ENCODE results near the gene UXS1.
A peak's percentile ranks its signal among the peaks of the same experiment; 100 is the strongest.

The UXS1 gene

DNA sequence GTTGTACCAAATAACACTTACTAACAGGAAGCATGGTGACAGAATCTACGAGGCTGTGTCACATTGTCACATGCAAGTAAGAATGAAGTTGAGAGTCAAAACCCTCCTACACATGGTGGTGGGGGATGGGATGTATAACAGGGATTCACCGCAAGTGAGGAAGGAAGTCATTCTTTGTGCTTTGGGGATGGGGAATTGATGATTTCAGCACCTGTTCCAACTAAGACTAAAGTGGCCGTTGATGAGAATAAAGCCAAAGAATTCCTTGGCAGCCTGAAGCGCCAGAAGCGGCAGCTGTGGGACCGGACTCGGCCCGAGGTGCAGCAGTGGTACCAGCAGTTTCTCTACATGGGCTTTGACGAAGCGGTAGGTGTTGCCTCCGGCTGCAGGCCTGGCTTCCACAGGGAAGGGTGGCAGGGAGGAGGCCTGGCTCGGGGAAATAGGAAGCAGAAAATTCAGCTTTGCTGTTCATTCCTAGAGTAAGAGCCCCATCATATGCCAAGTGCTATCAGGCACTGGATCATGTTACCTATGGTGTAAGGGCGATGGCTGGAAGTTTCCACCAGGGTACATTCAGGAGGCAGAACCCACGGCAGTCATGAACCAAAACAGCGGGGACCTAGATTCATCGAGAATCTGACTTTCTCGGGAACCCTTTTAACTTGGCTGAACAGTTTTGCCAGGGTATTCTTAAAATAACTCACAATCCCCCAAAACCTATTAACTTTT lies 120.3 kb downstream of the UXS1 start:
- no peaks in the 10 kb centered on the region for H3K4me1 ChIP-seq (ENCODE audit: control extremely low read depth in 1 of 4, control insufficient read depth in 4 of 4, insufficient read depth in 4 of 4, low read length in 3 of 4)
- POLR2A ChIA-PET = no interaction called here
- H3K9me3 ChIP-seq (ENCODE audit: control extremely low read depth in 1 of 5, control insufficient read depth in 4 of 5, insufficient read depth in 2 of 5, low read depth in 1 of 5, low read length in 4 of 5) = no peaks in the 10 kb centered on the region
- peak in 2 of 3 donors; percentile 28 for DNase-seq
- H3K36me3 ChIP-seq (ENCODE audit: control insufficient read depth in 4 of 4, insufficient read depth in 4 of 4, low read length in 3 of 4) = no peaks in the 10 kb centered on the region
- no peaks in the 10 kb centered on the region for H3K27me3 ChIP-seq (replicated peaks in 2 of 5; ENCODE audit: control insufficient read depth in 4 of 5, insufficient read depth in 5 of 5, low read length in 4 of 5)
- no peak overlapping the region for H3K4me3 ChIP-seq (ENCODE audit: control insufficient read depth in 1 of 7, extremely low read depth in 1 of 7, insufficient read depth in 4 of 7, low read depth in 2 of 7, low read length in 6 of 7)
- no peak overlapping the region for H3K27ac ChIP-seq (ENCODE audit: insufficient read depth in 1 of 2, low read depth in 1 of 2, low read length in 2 of 2, poor library complexity in 1 of 2, severe bottlenecking in 2 of 2)
- CTCF ChIA-PET = no interaction called here
- 93% methylated on average over 16 of the region's 17 CpGs for WGBS (ENCODE audit: insufficient coverage)

DNA sequence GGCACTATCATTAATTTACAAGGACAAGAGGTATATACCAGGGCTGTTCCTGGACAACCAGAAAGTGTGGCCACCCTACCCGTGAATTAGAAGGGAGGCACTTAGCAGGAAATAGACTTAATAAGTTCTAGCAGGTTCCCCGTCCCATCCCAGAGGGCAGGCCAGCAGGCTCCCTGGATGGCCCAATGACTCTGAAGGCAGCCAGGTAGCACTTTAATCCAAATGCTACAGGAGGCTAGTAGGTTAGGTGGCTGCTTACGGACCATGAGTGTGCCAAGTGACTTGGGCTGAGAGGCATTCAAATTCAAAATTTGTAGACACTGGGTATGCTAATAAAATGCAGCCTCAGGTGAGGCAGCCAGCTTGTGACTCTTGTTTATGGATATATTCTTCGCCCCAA lies 123.9 kb downstream of the UXS1 start:
- Histone ChIP-seq H3K27me3 (replicated peaks in 2 of 5; ENCODE audit: control insufficient read depth in 4 of 5, insufficient read depth in 5 of 5, low read length in 4 of 5) (peaks cover 0 to 22% (median 17%) of the 10 kb centered on the region in 5 experiments), H3K36me3 (ENCODE audit: control insufficient read depth in 4 of 4, insufficient read depth in 4 of 4, low read length in 3 of 4) (no peaks in the 10 kb centered on the region), H3K4me3 (ENCODE audit: control insufficient read depth in 1 of 7, extremely low read depth in 1 of 7, insufficient read depth in 4 of 7, low read depth in 2 of 7, low read length in 6 of 7) (no peak overlapping the region), H3K27ac (ENCODE audit: insufficient read depth in 1 of 2, low read depth in 1 of 2, low read length in 2 of 2, poor library complexity in 1 of 2, severe bottlenecking in 2 of 2) (no peak overlapping the region), H3K9me3 (ENCODE audit: control extremely low read depth in 1 of 5, control insufficient read depth in 4 of 5, insufficient read depth in 2 of 5, low read depth in 1 of 5, low read length in 4 of 5) (no peaks in the 10 kb centered on the region), H3K4me1 (ENCODE audit: control extremely low read depth in 1 of 4, control insufficient read depth in 4 of 4, insufficient read depth in 4 of 4, low read length in 3 of 4) (peaks cover 0 to 11% (median 10%) of the 10 kb centered on the region in 4 experiments)
- 100% methylated on average over 3 of the region's 4 CpGs for WGBS (ENCODE audit: insufficient coverage)
- ChIA-PET CTCF (interaction anchor here (1.2 kb wide), 1 partner anchor 8 kb away, joined by 3 read pairs; no protein-coding TSS in a partner anchor), POLR2A (no interaction called here)
- DNase-seq = no peak

- Histone ChIP-seq H3K4me1 (ENCODE audit: control extremely low read depth in 1 of 4, control insufficient read depth in 4 of 4, insufficient read depth in 4 of 4, low read length in 3 of 4) (peaks cover 0 to 14% (median 12%) of the 10 kb centered on the region in 4 experiments), H3K27ac (ENCODE audit: insufficient read depth in 1 of 2, low read depth in 1 of 2, low read length in 2 of 2, poor library complexity in 1 of 2, severe bottlenecking in 2 of 2) (no peak overlapping the region), H3K27me3 (replicated peaks in 2 of 5; ENCODE audit: control insufficient read depth in 4 of 5, insufficient read depth in 5 of 5, low read length in 4 of 5) (peaks cover 0 to 28% (median 21%) of the 10 kb centered on the region in 5 experiments), H3K36me3 (ENCODE audit: control insufficient read depth in 4 of 4, insufficient read depth in 4 of 4, low read length in 3 of 4) (no peaks in the 10 kb centered on the region), H3K9me3 (ENCODE audit: control extremely low read depth in 1 of 5, control insufficient read depth in 4 of 5, insufficient read depth in 2 of 5, low read depth in 1 of 5, low read length in 4 of 5) (no peaks in the 10 kb centered on the region), H3K4me3 (ENCODE audit: control insufficient read depth in 1 of 7, extremely low read depth in 1 of 7, insufficient read depth in 4 of 7, low read depth in 2 of 7, low read length in 6 of 7) (no peak overlapping the region)
- POLR2A ChIA-PET = no interaction called here
- DNase-seq = peak in 2 of 3 donors; percentile 24 to 44
- WGBS (ENCODE audit: insufficient coverage) = 90% methylated on average over 2 of the region's 4 CpGs
- CTCF ChIA-PET = interaction anchor here (1.7 kb wide), 1 partner anchor 16 kb away, joined by 5 read pairs; no protein-coding TSS in a partner anchor
Observed at GRCh38 chr2:106068451-106068850, 125.7 kb downstream of the UXS1 start.

GRCh38 chr2:106065983-106066820 lies 127.9 kb downstream of the UXS1 start:
- H3K4me3 ChIP-seq (ENCODE audit: control insufficient read depth in 1 of 7, extremely low read depth in 1 of 7, insufficient read depth in 4 of 7, low read depth in 2 of 7, low read length in 6 of 7) = peak overlapping the region in 5 of 7 experiments; percentile 46 to 74 (median 63)
- ChIA-PET CTCF (interaction anchor here (0.8 kb wide), 1 partner anchor 27 kb away, joined by 3 read pairs; no protein-coding TSS in a partner anchor), POLR2A (no interaction called here)
- H3K9me3 ChIP-seq (ENCODE audit: control extremely low read depth in 1 of 5, control insufficient read depth in 4 of 5, insufficient read depth in 2 of 5, low read depth in 1 of 5, low read length in 4 of 5) = no peaks in the 10 kb centered on the region
- H3K27me3 ChIP-seq (replicated peaks in 2 of 5; ENCODE audit: control insufficient read depth in 4 of 5, insufficient read depth in 5 of 5, low read length in 4 of 5) = peaks cover 0 to 28% (median 21%) of the 10 kb centered on the region in 5 experiments
- DNase-seq = peak in 1 of 3 donors; percentile 20
- H3K4me1 ChIP-seq (ENCODE audit: control extremely low read depth in 1 of 4, control insufficient read depth in 4 of 4, insufficient read depth in 4 of 4, low read length in 3 of 4) = peaks cover 0 to 14% (median 12%) of the 10 kb centered on the region in 4 experiments
- 51% methylated on average over 24 of the region's 26 CpGs for WGBS (ENCODE audit: insufficient coverage)
- H3K27ac ChIP-seq (ENCODE audit: insufficient read depth in 1 of 2, low read depth in 1 of 2, low read length in 2 of 2, poor library complexity in 1 of 2, severe bottlenecking in 2 of 2) = no peak overlapping the region
- H3K36me3 ChIP-seq (ENCODE audit: control insufficient read depth in 4 of 4, insufficient read depth in 4 of 4, low read length in 3 of 4) = no peaks in the 10 kb centered on the region

GRCh38 chr2:106065268-106065982 lies 128.7 kb downstream of the UXS1 start:
- peaks cover 0 to 2% (median 0%) of the 10 kb centered on the region in 5 experiments for H3K9me3 ChIP-seq (ENCODE audit: control extremely low read depth in 1 of 5, control insufficient read depth in 4 of 5, insufficient read depth in 2 of 5, low read depth in 1 of 5, low read length in 4 of 5)
- peak in 2 of 3 donors; percentile 22 to 34 for DNase-seq
- H3K4me1 ChIP-seq (ENCODE audit: control extremely low read depth in 1 of 4, control insufficient read depth in 4 of 4, insufficient read depth in 4 of 4, low read length in 3 of 4) = peaks cover 0 to 14% (median 12%) of the 10 kb centered on the region in 4 experiments
- no peak overlapping the region for H3K27ac ChIP-seq (ENCODE audit: insufficient read depth in 1 of 2, low read depth in 1 of 2, low read length in 2 of 2, poor library complexity in 1 of 2, severe bottlenecking in 2 of 2)
- peak overlapping the region; percentile 38 to 74 (median 55) for H3K4me3 ChIP-seq (ENCODE audit: control insufficient read depth in 1 of 7, extremely low read depth in 1 of 7, insufficient read depth in 4 of 7, low read depth in 2 of 7, low read length in 6 of 7)
- ChIA-PET POLR2A (interaction anchor here (0.6 kb wide), 1 partner anchor 32 kb away, joined by 3 read pairs; no protein-coding TSS in a partner anchor), CTCF (no interaction called here)
- under 1% methylated on average over 60 of the region's 68 CpGs for WGBS (ENCODE audit: insufficient coverage)
- H3K27me3 ChIP-seq (replicated peaks in 2 of 5; ENCODE audit: control insufficient read depth in 4 of 5, insufficient read depth in 5 of 5, low read length in 4 of 5) = peaks cover 0 to 28% (median 21%) of the 10 kb centered on the region in 5 experiments
- no peaks in the 10 kb centered on the region for H3K36me3 ChIP-seq (ENCODE audit: control insufficient read depth in 4 of 4, insufficient read depth in 4 of 4, low read length in 3 of 4)

DNA sequence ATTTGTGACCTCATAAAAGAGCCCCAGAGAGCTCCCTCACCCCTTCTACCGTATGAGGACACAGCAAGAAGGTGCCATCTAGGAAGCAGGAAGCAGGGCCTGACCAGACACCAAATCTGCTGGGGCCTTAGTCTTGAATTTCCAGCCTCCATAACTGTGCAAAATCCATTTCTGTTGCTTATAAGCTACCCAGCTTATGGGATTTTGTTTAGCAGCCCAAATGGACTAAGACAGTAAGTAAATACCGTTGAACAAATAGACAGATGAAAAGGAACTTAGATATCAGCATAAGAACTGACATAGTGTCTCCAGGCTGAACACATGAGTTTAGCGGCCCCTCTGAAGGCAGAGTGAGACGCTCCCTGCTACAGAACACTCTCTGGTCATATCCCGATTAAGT lies 130.9 kb downstream of the UXS1 start:
- CTCF ChIA-PET = interaction anchor here (1.3 kb wide), 2 partner anchors 8 to 14 kb away, joined by 3 to 4 read pairs; no protein-coding TSS in a partner anchor
- Histone ChIP-seq H3K9me3 (ENCODE audit: control extremely low read depth in 1 of 5, control insufficient read depth in 4 of 5, insufficient read depth in 2 of 5, low read depth in 1 of 5, low read length in 4 of 5) (peaks cover 0 to 2% (median 0%) of the 10 kb centered on the region in 5 experiments), H3K27ac (ENCODE audit: insufficient read depth in 1 of 2, low read depth in 1 of 2, low read length in 2 of 2, poor library complexity in 1 of 2, severe bottlenecking in 2 of 2) (no peak overlapping the region), H3K36me3 (ENCODE audit: control insufficient read depth in 4 of 4, insufficient read depth in 4 of 4, low read length in 3 of 4) (no peaks in the 10 kb centered on the region), H3K4me1 (ENCODE audit: control extremely low read depth in 1 of 4, control insufficient read depth in 4 of 4, insufficient read depth in 4 of 4, low read length in 3 of 4) (peaks cover 0 to 14% (median 12%) of the 10 kb centered on the region in 4 experiments), H3K4me3 (ENCODE audit: control insufficient read depth in 1 of 7, extremely low read depth in 1 of 7, insufficient read depth in 4 of 7, low read depth in 2 of 7, low read length in 6 of 7) (no peak overlapping the region), H3K27me3 (replicated peaks in 2 of 5; ENCODE audit: control insufficient read depth in 4 of 5, insufficient read depth in 5 of 5, low read length in 4 of 5) (peaks cover 0 to 28% (median 21%) of the 10 kb centered on the region in 5 experiments)
- POLR2A ChIA-PET = interaction anchor here (1.0 kb wide), 1 partner anchor 11 kb away, joined by 3 read pairs; no protein-coding TSS in a partner anchor
- no peak for DNase-seq
- whole genome bisulfite sequencing (ENCODE audit: insufficient coverage) = 79% methylated on average over 3 of the region's 5 CpGs

Measured in common myeloid progenitor, CD34-positive (primary cell).